GM18909 (cell line): ENCODE results near the gene SLC47A1.

Experiments used
- ATAC-seq: cut with Tn5 transposase; IDR thresholded peaks from one replicate; pipeline ENCODE4 v1.9.1; 2021; ENCODE audit warnings: mild to moderate bottlenecking; ENCODE audit not compliant: unreplicated experiment, poor library complexity

Gene SLC47A1

GRCh38 chr17:19583871-19584270, 50.2 kb downstream of the SLC47A1 start:
- no peak for ATAC-seq

DNA sequence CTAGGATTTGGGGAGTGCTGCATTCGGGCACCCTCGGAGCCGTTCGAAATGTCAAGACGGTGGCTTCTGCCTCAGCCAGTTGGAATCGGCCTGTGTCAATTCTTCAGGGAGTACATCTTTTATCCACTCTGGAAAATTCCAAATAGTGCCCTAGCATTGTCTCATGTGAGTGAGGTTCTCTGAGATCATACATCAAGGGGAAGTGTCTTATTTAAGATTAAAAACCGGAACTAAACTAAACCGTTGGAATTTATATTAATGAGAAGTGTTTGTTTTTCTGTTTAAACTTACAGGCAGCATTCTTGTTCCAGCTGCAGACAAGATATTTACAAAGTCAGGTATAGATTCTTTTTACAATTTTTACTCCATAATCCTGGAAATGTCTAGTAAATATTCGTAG, 56.8 kb downstream of the SLC47A1 start:
- ATAC-seq, result no peak

- no peak for ATAC-seq
Observed at GRCh38 chr17:19590912-19591551, 57.4 kb downstream of the SLC47A1 start.

DNA sequence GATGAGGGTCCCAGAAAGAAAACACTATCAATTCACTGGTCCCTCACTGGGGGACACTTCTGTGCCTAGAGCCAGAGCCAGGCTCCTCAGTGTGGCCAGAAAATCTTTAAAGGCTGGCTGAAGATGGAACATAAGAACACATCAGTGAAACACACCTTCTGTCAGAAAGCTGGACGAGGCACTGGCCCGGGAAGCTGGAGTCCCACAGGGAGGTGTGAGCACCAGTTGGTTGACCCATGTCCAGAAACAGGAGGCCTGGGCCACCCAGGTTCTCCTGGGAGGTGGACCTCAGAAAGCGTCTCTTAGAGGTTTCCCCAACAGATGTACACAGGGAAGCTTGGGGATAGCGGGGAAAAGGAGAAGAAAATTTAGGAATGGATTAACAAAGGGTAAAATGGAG, 58.7 kb downstream of the SLC47A1 start:
- no peak for ATAC-seq

DNA sequence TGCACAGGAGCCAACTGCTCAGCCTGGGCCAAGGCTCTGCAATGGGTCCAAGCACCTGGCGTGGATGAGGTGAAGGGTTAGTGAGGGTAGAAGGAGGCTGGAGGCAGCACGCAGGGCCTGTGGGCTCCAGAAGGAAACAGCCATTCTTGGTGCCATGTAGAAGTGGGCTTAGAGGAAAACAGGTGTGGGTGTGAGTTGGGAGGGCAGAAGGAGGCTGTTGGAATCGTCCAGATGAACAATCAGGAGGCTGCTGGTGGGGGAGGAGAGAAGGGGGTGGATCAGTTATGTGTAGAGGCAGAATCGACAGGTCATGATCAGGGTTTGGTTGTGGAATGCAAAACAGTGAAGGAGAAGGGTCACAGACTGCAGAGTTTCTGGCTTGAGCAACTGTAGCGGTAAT, 63.2 kb downstream of the SLC47A1 start:
- ATAC-seq, result no peak

DNA sequence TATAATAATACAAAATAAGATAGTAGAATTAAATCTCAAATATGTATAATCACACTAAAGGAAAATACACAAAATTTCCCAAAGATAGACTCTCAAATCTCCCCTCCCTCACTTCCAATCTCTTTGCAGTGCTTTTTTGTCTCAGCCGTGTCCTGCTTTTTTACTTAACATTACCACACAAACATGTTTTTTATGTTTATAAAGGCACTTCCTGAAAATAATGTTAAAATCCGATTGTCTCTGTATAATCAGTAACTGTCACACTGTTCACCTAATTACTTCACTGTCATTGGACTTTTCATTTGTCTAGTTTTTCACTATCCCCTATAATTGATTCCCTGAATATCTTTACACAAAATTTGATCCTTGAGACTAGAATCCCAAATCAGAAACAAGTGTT, 76.7 kb downstream of the SLC47A1 start:
- ATAC-seq, result no peak

DNA sequence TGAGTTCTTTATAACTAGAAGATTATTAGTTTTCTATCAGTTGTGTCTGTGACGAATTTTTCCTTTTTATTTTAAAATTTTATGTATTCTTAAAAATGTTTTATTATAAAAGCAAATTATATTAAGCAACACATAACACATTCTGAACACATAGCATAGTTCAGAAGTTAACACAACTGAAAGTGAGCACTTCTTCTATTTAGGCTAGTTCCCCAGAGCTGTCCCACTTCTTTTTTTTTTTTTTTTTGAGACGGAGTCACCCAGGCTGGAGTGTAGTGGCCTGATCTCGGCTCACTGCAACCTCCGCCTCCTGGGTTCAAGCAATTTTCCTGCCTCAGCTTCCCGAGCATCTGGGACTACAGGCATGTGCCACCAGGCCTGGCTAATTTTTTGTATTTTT, 77.2 kb downstream of the SLC47A1 start:
- no peak for ATAC-seq

DNA sequence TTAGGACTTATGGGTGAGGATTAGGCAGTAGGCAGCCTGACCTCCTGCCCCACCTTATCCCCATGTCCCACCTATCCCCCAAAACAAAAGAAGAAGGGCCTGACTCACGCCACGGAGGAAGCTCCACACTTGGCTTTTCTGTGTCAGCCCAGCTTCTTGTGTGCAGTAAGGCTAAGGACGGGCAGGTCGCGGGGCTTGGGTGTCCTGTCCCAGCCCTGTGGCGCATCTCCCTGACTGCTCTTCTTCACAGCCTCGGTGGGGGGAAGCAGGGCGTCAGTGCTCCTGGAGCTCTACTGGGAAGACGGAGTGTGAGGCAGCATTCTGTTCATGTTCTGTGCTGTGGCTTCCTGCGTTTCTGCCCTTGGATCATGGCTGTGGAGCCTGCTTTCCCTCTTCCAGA, 80.3 kb downstream of the SLC47A1 start:
- no peak for ATAC-seq

- no peak for ATAC-seq
Observed at GRCh38 chr17:19614900-19615299, 81.2 kb downstream of the SLC47A1 start.

DNA sequence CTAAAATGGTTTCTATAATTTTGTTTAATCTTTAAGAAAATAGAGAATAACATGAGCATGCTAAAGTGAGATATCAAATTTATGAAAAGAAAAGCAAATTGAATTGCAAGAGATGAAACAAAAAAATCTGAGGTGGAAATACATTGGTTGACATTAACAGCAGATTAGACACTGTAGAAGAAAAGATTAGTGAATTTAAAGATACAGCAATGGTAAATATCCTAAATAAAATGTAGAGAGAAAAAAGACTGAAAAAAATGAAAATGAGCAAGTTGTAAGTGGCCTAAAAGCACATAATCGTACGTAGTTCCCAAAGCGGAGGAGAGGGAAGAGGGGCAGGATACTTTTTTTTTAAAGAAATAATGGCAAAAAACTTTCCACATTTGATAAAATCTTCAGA, 84.4 kb downstream of the SLC47A1 start:
- no peak for ATAC-seq

DNA sequence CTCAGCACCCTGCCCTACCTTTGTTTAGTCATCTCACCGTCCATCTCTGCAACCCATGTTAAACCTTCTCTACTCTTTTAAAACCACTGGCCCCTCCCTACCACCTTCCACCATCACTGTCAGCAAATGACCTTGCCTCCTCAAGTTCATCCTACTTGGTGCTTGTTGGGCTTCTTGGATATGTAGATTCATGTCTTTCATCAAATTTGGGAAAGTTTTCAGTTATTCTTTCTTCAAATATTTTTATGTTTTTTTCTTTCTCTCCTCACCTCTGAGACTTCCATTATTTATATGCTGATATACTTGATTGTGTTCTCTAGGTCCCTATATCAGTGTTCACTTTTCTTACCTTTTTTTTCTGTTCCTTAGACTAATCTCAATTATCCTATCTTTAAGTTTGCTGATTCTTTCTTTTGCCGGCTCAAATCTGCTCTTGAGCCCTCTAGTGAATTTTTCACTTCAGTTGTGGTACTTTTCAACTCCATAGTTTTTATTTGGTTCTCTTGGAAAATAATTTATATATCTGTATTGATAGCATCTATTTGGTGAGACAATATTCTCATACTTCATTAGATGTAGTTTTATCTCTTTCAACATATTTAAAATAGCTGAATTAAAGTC, 86.2 kb downstream of the SLC47A1 start:
- ATAC-seq, result no peak

- ATAC-seq, result no peak
Observed at GRCh38 chr17:19621697-19622096, 88.0 kb downstream of the SLC47A1 start.

- ATAC-seq, result no peak
Observed at GRCh38 chr17:19626079-19626478, 92.4 kb downstream of the SLC47A1 start.
